NCI-H1105 (cell line): Measurements from ENCODE around the gene HOXC4.

Source experiments
- DNase-seq: peaks from one replicate; lab custom pipeline; 2025; lab: John Stamatoyannopoulos, UW

Gene HOXC4

DNA sequence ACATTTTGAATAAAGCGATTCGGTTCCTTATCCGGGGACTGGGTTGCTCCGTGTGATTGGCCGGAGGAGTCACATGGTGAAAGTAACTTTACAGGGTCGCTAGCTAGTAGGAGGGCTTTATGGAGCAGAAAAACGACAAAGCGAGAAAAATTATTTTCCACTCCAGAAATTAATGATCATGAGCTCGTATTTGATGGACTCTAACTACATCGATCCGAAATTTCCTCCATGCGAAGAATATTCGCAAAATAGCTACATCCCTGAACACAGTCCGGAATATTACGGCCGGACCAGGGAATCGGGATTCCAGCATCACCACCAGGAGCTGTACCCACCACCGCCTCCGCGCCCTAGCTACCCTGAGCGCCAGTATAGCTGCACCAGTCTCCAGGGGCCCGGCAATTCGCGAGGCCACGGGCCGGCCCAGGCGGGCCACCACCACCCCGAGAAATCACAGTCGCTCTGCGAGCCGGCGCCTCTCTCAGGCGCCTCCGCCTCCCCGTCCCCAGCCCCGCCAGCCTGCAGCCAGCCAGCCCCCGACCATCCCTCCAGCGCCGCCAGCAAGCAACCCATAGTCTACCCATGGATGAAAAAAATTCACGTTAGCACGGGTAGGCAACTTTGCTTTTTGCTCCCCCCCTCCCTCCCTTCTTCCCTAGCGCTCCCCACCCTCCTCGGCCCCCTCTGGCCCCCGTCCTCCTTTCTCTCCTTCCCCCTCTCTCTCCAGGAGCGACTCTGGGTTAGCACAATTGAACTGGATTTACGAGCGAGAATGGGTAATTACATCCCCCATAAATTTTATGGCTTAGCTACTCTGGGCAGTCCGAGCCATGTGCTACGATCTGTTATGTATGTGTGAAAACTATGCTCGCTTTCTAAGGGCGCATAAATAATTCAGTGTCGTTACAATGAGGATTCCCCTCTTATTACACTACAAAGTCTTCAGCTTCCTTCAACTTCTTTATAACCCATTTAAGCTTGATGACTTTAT is at the start of gene HOXC4:
Gene HOXC4, plus strand, starts transcription at position 85 of the 991 bp plus-strand sequence. Its CDS starts 88 bp downstream, at position 173.
- DNase-seq, result no peak

DNA sequence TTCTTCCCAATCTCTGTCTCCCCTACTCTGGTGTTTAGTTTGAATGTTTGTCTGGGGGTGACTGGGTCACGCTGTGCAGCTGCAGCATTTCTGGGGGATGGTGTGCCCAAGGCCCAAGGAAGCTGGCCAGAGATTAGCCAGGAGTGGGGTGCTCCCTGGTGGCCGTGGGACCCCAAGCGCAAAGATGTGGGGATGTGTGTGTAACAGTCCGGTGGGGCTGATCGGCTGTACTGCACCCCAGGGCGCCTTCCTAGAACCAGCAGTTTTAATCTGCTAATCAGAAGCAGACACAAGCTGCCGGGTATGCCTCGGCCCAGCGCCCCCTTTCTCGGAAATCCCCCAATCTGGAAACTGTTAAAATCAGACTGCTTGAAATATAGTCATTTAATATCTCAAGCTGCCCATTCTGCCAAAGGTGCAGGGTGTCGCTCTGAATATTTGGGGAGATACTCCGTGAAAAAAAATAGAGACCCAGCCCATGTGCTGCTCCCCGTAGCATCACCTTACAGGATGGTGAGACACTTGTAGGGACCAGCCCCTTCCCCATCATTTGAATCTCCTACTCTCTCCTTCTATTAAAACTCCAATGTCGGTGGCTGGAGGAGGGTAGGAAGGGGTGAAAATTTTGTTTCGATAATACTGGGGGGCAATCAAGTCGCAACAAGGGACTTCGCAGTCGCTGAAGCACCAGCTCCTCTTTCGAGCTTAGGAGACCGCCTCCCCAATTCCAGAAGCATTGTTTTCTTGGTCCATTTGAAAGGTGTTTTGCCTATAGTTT is 49.4 kb upstream of the HOXC4 start:
- DNase-seq, result no peak

DNA sequence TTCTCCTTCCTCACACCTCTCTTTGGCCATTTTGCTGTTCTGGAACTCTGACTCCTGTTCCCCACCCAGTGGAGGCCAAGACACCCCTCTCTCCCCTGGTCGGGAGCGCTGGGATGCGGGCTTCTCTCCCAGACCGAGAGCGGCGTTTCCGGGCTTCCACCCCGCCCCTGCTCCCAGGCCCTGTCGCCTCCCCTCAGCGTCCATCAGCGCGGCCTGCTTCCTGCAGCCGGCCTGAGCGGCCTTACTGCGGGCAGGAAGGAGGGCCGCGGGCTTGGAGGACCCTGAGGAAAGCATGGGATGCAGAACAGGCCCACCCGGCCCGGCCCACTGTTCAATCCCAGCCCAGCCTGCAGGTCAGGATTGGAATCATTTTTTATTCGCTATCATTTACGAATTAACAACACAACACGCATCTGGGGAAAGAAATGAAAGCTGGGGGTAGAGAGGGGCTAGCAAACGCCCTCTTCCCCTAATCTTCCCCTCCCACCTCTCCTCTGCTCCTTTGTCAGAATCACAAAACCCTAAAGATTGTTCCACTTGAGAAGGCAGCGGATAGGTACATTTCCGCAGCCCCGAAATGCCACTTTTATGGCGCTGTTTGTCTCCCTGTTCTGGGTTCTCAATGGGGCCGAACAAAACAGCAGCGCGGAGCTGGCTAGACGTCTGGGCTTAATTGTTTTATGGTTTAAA is 48.6 kb upstream of the HOXC4 start:
- DNase-seq, result no peak

DNA sequence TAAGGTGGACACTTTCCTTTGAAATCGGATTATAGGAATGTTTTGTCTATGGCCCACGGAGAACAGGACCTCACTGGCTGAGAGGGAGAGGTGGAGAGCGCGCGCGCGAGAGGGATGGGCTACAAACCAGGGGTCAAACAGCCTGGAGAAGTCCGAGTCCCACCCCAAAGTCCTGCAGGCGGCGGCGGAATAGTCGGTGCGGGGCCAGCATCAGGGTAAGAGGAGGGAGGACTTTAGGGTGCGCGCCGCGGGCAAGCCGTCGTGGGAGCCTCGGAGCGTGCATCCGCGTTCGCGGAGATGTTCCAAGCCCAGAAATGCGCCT is 48.1 kb upstream of the HOXC4 start:
- DNase-seq, result no peak

DNA sequence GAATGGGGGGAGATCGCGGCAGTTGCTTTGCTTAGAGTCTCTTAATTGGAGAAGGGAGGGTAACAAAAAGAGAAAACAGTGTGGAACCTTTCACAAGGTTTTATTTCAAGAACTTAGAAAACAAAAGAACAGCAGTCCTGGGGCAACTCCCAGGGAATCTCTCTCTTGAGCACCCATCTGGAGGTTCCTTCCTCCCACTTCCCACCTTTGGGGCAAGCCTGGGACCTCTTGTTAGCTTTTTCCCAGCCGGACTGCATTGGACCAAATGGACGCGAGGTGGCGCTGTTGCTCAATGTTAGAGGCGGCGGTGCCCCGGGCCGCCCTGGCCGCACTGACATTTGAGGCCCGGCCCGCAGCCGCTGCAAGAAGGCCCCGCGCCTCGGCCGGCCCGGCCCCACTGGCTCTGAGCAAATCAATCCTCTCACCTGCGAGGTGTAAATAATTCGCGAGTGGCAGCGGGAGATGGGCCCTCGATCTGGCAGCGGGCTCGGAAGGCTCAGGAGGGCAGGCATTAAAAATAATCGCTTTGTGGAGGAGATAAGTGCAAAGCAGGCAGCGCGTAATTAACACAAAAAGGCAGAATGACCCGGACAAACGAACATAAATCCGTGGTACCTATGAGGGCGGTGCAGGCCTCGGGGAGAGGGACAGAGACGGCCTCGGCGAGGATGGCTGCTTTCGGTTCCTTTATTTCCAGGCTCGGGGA is 47.6 kb upstream of the HOXC4 start:
- no peak for DNase-seq

DNA sequence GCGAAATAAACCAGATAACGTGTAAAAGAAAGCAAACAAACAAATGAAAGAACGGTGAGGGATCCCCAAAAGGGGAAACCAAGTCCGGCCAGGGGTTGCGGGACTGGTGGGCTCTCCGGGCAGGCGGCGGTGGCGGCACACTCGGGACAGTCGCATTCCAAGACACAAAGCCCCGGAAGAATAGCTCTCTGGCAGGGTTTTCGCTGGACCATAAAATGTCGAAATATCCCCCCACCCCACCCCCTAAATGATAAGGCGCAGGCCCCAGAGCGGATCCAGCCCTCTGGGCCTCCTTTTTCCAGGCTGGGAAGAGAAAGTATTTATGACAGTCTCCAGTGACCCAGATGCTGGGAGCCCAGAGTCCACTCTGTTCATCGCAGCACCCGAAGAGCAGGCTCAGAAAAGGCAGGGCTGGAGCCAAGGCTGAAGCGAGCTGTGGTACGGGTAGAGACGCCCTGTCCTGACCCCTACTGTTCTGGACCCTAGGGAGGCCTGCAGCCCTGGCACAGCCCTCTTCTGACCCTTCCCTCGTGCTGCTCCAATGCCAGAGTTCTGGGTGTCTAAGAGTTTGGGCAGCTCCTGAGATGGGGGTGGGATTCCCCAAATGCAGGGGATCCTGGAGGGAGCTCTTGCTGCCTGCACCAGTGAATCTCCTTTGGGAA is 46.9 kb upstream of the HOXC4 start:
- DNase-seq, result no peak

DNA sequence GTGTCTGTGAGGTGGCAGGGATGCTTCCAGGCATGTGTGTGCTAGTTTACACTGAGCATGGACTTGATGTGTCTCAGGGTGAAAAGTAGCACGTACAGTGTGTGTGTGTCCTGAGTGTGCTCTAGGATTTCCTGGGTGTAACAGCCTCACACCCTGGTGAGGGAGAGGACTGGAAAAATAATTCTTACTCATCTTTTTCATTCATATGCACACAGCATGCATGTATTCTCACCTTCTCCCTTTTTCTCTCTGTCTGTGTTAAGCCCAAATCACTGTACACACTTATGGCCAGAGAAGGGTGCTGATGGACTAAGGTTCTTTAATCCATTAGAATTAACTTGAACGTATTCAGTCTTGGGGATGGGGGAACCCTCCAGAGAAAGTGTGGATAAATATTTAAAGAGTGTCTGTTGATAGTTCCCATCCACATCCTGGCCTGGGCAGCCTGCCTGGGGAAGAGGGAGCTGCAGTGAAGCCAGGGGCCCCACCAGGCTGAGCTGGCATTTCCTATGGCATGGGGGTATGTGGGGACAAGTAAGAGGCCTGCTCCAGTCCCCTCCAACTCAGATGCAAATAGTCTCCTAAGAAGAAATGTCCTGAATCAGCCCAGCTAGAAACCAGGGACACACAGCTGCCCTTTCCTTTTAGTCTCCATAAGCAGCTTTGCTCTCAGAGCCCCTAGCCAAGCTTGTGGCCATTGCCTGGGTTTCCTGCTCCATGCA is 45.9 kb upstream of the HOXC4 start:
- DNase-seq, result no peak

DNA sequence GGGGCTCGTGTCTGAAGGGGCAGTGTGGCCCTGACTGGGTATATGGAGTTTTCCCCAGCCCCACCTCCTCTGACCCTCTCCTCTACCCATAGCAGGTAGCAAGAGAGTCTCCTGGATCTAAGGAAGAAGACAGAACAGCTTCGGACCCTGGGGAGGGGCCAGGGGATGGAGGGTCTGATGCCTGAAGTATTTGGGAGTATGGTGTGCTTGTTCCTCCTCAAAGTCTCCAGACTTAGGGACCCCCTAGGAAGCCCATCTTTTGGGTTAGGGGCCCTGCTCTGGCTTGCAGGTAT is 45.4 kb upstream of the HOXC4 start:
- no peak for DNase-seq

DNA sequence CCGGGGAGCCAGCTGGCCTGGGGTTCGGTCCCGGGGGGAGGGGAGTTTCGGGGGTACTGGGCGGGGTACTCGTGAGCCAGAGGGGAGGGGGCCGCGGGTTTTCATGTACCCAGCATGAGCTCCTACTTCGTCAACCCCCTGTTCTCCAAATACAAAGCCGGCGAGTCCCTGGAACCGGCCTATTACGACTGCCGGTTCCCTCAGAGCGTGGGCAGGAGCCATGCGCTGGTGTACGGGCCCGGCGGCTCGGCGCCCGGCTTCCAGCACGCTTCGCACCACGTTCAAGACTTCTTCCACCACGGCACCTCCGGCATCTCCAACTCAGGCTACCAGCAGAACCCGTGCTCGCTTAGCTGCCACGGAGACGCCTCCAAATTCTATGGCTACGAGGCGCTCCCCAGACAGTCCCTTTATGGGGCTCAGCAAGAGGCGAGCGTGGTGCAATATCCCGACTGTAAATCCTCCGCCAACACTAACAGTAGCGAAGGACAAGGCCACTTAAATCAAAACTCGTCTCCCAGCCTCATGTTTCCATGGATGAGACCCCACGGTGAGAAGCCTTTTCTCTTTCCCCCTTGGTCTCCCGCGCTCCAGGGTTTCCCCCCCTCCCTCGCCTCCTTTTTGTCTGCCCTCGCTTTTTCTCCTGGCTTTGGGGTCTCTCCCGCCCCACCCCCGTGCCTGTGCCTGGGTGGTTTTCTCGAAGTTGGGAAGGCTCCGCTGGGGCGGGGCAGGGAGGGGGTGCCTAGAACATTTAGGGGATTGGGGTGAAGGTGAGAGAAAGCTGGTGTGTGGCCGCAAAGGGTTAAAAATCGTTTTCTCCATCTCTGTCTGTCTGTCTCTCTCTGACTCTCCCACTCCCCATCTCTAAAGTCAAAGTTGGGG is 44.2 kb upstream of the HOXC4 start:
- no peak for DNase-seq

DNA sequence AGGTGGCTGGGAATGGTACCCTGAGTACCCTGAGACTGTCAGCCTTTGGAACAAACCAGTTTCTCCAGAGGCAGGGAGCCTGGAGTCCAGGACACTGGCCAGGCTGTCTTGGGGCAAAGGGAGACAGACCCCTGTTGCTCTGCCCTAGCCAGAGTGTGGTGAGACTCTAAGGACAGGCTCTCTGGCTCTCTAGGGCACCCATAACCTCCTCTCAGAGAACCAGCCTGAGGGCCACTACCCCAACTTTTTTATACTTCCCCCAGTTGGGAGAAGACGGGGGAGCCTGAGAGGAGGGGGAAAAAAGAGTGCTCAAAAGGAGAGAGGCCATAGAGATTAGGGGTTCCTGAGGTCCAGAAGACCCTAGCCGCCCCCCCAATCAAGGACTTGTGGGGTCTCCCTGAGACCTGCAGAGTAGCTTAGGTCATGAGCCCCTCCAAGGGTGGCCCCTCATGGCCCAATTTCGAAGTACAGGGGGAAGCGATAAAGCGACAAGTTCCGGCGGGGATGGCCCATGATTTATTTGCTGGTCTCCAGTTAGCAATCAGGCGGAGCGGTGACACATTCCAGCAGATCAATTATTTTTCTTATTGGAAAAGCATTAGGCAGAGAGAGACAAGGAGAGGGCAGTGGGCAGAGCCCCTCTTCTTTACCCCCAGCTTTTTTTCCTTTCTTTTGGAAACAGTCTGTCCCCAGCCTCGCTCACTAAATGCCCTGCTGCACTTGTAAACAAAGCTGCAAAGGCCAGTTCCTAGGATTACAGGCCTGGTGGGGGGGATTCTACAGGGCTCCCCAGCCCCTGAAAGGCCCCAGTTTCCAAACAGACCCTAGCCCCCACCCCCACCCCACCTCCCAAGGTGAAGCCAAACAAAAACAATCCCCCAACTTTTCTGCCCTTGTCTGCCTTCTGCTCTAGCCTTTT is 43.3 kb upstream of the HOXC4 start:
- no peak for DNase-seq

DNA sequence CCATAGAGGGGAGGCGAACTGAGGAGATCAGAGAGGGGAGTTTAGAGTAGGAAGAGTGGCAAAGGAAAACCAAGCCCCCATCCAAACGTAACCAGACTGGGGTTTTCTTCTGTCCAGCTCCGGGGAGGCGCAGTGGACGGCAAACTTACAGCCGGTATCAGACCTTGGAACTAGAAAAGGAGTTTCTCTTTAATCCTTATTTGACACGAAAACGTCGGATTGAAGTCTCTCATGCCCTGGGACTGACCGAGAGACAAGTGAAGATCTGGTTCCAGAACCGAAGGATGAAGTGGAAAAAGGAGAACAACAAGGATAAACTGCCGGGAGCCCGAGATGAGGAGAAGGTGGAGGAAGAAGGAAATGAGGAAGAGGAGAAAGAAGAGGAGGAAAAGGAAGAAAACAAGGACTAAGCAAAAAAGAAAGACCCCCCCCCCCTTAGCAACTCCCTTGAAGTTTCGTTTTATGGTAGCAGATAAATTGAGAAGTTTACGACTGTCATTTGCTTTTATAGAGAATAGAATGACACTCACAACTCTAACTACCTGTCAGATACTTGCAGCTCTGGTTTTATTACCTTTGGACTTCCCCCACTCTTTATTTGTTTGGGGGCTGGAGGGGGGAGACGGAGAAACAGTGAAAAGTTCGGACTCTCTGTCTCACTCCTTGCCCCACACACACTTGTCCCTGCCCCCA is 42.5 kb upstream of the HOXC4 start:
- no peak for DNase-seq

DNA sequence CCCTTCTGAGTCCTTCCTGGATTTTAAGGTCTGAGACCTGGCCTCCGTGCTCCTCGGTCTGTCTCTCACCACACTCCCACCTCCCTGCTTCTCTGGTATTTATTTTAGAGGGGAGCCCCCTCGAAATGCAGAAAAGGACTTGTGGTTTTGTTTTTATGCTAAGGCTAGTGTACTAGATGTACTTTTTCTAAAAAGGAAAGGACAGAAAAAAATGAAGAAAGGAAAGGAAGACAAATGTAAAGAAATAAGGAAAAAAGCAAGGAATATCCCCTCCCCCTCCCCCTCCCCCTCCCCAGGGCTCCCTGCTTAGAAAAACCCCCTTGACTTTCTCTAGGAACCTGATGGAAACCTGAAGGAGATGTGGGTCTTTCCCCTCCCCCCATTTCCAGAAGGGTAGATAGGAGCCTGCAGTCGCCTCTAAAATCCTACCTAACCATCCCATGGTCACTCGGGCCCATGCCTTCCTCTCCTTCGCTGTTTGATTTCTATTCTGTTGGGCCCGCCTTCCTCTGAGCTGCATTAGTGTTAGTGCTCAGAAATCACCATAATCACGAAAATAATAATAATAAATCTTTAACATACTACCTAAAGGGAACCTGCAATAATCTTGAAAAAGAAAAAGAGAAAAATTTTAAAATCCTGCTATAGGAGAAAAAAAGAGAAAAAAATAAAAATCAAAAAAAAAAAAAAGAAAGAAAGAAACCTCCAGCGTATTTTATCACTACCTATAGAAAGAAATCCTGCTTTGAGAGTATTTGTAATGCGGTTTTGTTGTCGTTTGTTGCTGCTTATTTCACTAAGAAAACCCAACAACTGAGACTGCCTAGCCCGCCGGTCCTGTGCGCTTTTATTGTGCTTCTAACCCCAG is 41.7 kb upstream of the HOXC4 start:
- no peak for DNase-seq

DNA sequence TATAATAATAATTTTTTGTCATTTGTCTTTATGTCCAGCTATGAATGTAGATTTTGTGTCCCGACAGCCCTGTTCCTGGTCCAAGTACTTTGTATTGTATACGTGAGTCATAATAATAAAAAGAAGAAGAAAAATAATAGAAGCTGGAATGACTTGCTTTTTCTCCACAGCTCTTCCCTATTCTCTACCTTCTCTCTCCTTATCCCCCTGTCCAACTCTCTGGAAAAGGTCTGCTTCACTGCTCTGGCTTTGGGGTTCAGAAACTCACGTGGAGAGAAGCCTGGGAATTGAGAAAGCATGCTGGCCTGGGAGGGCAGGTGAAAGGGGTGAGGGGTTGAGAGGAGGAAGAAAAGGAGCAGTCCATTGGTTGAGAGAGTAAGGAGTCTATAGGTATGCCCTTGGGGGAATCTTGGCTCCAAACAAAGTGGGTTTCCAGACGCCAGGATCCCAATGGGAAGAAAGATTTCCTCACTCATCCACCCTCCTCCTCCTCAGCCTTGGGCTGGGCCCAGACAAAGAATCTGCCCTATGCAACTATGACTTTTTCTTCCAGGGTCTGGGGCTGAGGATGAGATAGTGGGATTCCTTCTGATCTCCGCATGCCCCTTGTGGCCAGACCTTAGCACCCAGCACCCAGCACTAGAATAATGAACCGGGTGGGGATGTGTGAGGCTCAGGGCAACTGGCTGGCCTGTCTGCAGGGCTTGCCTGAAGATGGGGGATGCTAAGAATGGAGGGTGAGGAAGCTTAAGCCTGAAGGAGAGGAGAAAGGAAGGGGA is 40.8 kb upstream of the HOXC4 start:
- DNase-seq, result no peak

DNA sequence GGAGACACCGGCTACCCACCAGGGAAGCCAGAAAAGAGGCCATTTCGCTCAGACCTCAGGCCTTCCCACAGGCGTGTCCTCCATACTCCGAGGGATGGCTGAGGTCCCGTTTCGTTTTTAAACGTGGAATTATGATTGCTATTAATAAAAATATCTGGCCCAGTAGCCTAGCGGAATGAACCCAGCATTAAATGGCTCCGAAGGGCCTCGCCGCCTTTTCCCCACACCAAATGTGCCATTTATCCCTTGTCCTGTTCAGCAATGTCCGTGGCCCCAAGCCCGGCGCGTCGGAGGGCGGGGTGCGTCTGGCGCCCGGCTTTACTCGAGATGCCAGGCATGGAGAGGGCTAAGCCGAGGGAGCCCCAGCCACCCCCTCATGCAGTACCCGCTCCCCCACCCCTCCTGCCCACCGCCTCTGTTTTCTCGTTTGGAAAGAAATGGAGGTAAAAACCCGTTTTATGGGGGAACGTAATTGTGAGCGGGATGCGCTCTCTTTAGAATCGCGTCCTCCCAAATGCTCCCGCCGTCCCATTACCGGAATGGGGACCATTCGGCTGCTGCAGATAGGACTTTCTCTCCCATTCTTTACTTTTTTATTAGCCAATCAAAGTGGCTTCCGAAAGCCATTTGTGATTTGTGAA is 39.1 kb upstream of the HOXC4 start:
- no peak for DNase-seq

DNA sequence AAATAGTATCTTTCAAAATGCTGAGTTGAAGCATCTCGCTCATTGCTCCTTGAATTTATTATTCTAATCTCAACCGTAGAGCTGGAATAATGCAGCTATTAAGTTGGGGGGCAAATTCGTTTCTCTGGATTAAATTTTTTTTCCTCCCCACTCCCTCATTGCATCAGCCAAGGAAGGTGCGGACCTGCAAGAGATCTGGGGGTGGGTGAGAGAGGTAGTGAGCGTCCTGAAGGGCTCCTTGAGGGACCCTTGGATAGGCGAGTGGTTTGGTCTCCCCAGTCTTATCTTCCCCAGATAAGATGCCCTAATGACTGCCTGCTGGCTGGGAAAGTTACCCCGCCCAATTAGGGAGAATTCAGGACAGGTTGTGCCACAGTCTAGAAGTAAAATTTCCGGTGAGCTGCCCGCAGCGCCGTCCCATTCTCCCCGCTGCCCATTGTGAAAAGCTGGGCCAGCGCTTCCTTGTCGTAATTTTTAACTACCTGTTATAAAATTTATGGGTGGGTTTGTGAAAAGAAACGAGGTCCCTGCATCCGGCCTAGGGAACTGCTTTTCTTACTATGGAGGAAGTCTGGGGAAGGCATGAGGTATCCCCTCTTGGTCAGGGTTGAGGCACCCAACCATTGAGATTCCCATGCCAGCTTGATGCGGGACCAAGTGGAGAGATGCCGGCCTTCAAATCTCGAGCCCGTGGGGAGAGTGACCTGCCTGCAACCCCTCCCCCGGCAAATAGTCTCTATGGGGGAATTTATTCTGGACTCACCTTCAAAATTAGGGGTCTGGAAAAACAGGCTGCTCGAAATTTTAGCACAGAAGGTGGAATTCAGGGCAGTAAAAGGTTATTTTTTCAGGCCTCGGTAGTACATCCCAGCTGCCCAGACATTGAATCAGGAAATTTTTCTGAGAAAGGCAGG is 38.4 kb upstream of the HOXC4 start:
- no peak for DNase-seq
